ENCODE results near the gene LTBP1.

Gene LTBP1

DNA sequence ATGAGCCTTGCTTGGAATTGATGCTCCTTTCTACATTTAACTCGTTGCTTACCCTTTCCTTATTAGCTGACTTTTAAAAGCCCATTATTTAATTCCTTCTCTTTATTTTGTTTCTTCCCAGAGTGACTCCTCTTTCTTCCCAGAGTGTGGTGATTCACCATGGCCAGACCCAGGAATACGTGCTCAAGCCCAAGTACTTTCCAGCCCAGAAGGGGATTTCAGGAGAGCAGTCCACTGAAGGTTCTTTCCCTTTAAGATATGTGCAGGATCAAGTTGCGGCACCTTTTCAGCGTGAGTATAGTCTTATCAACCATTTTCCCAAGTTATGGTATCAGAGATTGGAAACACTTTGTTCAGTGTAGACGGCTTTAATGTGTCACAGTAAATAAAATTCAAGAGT is 163.7 kb downstream of the LTBP1 start:
- no peaks in the 10 kb centered on the region for H3K9me3 ChIP-seq (ENCODE audit: control insufficient read depth, insufficient read depth, low read length)
- no peaks in the 10 kb centered on the region for H4K20me1 ChIP-seq (ENCODE audit: control insufficient read depth, insufficient read depth, low read depth, low read length)
- no peaks in the 10 kb centered on the region for H3K9me2 ChIP-seq (replicated peaks; ENCODE audit: control insufficient read depth, low read length)
- H3K79me2 ChIP-seq (ENCODE audit: control insufficient read depth, low read length): peaks cover 21% of the 10 kb centered on the region
- TF ChIP-seq EZH2phosphoT487 (IDR thresholded peaks at IDR 0.05; ENCODE audit: borderline replicate concordance, low read length): no peak
- TF ChIP-seq, protein P1, sequence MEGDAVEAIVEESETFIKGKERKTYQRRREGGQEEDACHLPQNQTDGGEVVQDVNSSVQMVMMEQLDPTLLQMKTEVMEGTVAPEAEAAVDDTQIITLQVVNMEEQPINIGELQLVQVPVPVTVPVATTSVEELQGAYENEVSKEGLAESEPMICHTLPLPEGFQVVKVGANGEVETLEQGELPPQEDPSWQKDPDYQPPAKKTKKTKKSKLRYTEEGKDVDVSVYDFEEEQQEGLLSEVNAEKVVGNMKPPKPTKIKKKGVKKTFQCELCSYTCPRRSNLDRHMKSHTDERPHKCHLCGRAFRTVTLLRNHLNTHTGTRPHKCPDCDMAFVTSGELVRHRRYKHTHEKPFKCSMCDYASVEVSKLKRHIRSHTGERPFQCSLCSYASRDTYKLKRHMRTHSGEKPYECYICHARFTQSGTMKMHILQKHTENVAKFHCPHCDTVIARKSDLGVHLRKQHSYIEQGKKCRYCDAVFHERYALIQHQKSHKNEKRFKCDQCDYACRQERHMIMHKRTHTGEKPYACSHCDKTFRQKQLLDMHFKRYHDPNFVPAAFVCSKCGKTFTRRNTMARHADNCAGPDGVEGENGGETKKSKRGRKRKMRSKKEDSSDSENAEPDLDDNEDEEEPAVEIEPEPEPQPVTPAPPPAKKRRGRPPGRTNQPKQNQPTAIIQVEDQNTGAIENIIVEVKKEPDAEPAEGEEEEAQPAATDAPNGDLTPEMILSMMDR (IDR thresholded peaks at IDR 0.05; ENCODE audit: low read depth, low read length, poor library complexity, severe bottlenecking): no peak
- no peaks in the 10 kb centered on the region for H3F3A ChIP-seq (ENCODE audit: control insufficient read depth, insufficient read depth)
- H3K27me3 ChIP-seq (ENCODE audit: control insufficient read depth, low read length): no peaks in the 10 kb centered on the region
- no peak overlapping the region for H3K4me3 ChIP-seq (ENCODE audit: low read length)
- no peaks in the 10 kb centered on the region for H3K4me1 ChIP-seq (ENCODE audit: control insufficient read depth, low read length)
- H3K4me2 ChIP-seq (ENCODE audit: low read length): no peak overlapping the region
- peaks cover 59% of the 10 kb centered on the region for H3K36me3 ChIP-seq (ENCODE audit: control insufficient read depth, low read length)
- no peak overlapping the region for H3K27ac ChIP-seq (ENCODE audit: low read depth, low read length)

DNA sequence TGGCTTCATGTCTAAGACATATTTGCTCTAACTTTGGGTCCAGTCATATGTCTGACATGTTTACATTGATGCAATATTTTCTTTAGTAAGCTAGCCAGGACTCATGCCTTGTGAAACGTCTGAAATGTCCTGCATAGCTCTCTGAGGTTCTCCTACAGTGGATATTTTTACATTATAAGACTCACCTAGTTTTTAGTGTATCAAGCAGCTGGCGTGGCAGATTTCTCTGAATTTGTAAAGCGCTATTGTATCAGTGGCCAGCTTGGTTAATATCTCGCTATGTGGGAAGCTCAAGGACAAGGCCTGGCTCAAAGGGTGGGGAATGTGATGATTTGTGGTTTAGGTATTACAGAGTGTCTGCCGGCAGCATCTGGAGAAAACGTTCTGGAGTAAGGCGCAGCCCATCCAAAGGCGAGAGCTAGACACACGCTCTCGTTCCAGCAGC is 164.3 kb downstream of the LTBP1 start:
- no peak overlapping the region for H3K4me3 ChIP-seq (ENCODE audit: low read length)
- no peaks in the 10 kb centered on the region for H3K4me1 ChIP-seq (ENCODE audit: control insufficient read depth, low read length)
- no peak overlapping the region for H3K27ac ChIP-seq (ENCODE audit: low read depth, low read length)
- H3K79me2 ChIP-seq (ENCODE audit: control insufficient read depth, low read length): peaks cover 18% of the 10 kb centered on the region
- H3K27me3 ChIP-seq (ENCODE audit: control insufficient read depth, low read length): no peaks in the 10 kb centered on the region
- H3F3A ChIP-seq (ENCODE audit: control insufficient read depth, insufficient read depth): no peaks in the 10 kb centered on the region
- no peaks in the 10 kb centered on the region for H3K9me3 ChIP-seq (ENCODE audit: control insufficient read depth, insufficient read depth, low read length)
- H4K20me1 ChIP-seq (ENCODE audit: control insufficient read depth, insufficient read depth, low read depth, low read length): no peaks in the 10 kb centered on the region
- no peak overlapping the region for H3K4me2 ChIP-seq (ENCODE audit: low read length)
- peaks cover 58% of the 10 kb centered on the region for H3K36me3 ChIP-seq (ENCODE audit: control insufficient read depth, low read length)
- no peaks in the 10 kb centered on the region for H3K9me2 ChIP-seq (replicated peaks; ENCODE audit: control insufficient read depth, low read length)
- TF ChIP-seq, protein P1 (IDR thresholded peaks at IDR 0.05; ENCODE audit: low read depth, low read length, poor library complexity, severe bottlenecking): no peak
- no peak for TF ChIP-seq EZH2phosphoT487 (IDR thresholded peaks at IDR 0.05; ENCODE audit: borderline replicate concordance, low read length)

DNA sequence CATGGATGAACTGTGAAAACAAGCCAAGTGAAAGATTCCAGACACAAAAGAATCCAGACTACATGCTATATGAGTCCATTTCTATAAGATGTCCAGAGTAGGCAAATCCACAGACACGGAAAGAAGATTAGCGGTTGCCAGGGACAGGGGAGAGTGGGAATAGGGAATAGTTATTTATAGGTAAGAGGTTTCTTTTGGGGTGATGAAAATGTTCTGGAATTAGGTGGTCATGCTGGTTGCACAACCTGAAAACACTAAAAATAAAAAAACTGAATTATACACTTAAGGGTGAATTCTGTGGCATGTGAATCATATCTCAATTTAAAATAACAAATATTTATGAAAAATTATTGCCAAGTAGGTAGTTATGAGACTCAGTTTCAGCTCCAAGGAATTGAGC is 168.4 kb downstream of the LTBP1 start:
- Histone ChIP-seq H3F3A (ENCODE audit: control insufficient read depth, insufficient read depth) (no peaks in the 10 kb centered on the region), H3K4me2 (ENCODE audit: low read length) (no peak overlapping the region), H4K20me1 (ENCODE audit: control insufficient read depth, insufficient read depth, low read depth, low read length) (no peaks in the 10 kb centered on the region), H3K27ac (ENCODE audit: low read depth, low read length) (no peak overlapping the region), H3K4me1 (ENCODE audit: control insufficient read depth, low read length) (no peaks in the 10 kb centered on the region), H3K79me2 (ENCODE audit: control insufficient read depth, low read length) (no peaks in the 10 kb centered on the region), H3K36me3 (ENCODE audit: control insufficient read depth, low read length) (peaks cover 64% of the 10 kb centered on the region), H3K9me3 (ENCODE audit: control insufficient read depth, insufficient read depth, low read length) (no peaks in the 10 kb centered on the region), H3K4me3 (ENCODE audit: low read length) (no peak overlapping the region), H3K9me2 (replicated peaks; ENCODE audit: control insufficient read depth, low read length) (no peaks in the 10 kb centered on the region), H3K27me3 (ENCODE audit: control insufficient read depth, low read length) (no peaks in the 10 kb centered on the region)
- no peak for TF ChIP-seq EZH2phosphoT487 (IDR thresholded peaks at IDR 0.05; ENCODE audit: borderline replicate concordance, low read length)
- TF ChIP-seq, protein P1 (IDR thresholded peaks at IDR 0.05; ENCODE audit: low read depth, low read length, poor library complexity, severe bottlenecking): no peak

Data from DOHH2 (cell line).